Neural crest cell (in vitro differentiated cells): ENCODE measurements around the gene ATP11A. TPM values are rescaled to one million over a fixed set of nuclear protein-coding genes. Genes with fewer than 3 reads are reported as not detected.
"Not testable (repeated sequence)": the region's sequence is repeated elsewhere in the genome, so short reads cannot be mapped to it uniquely, and the experiment has no call there.

ENCODE experiments used
- DNase-seq: peaks from one replicate; pipeline ENCODE4 v3.0.0; 2021; ENCODE audit warnings: low read depth, mixed read lengths, low spot score
- H3K27ac Mint-ChIP-seq: one replicate; pipeline ENCODE4 v1.8.0; 2021; ENCODE audit warnings: mild to moderate bottlenecking, mixed read lengths; ENCODE audit not compliant: unreplicated experiment
- H3K27me3 Mint-ChIP-seq: 2 replicates; pipeline ENCODE4 v1.8.0; 2021; ENCODE audit warnings: low read depth, mild to moderate bottlenecking, mixed read lengths
- H3K36me3 Mint-ChIP-seq: 2 replicates; pipeline ENCODE4 v1.8.0; 2021; ENCODE audit warnings: low read depth, mild to moderate bottlenecking, mixed read lengths
- H3K4me1 Mint-ChIP-seq: 2 replicates; pipeline ENCODE4 v1.8.0; 2021; ENCODE audit warnings: mixed read lengths
- H3K4me3 Mint-ChIP-seq: one replicate; pipeline ENCODE4 v1.8.0; 2021; ENCODE audit warnings: mild to moderate bottlenecking, mixed read lengths
- H3K9me3 Mint-ChIP-seq: 2 replicates; pipeline ENCODE4 v1.8.0; 2021; ENCODE audit warnings: mixed read lengths
- total RNA-seq: library from RNA; stranded (reverse); gene quantifications from 2 replicates; pipeline ENCODE4 v1.2.1, GENCODE V29; 2021
- TF ChIP-seq, protein P1 (sequence below): fragments of 200-600 bp; sonication (generic); conservative IDR thresholded peaks from 2 replicates; pipeline ENCODE4 v1.5.0; 2021; ENCODE audit warnings: antibody characterized with exemption, mild to moderate bottlenecking

Gene ATP11A
- total RNA-seq, 1 donor from 2014 or later = 97.4 TPM

DNA sequence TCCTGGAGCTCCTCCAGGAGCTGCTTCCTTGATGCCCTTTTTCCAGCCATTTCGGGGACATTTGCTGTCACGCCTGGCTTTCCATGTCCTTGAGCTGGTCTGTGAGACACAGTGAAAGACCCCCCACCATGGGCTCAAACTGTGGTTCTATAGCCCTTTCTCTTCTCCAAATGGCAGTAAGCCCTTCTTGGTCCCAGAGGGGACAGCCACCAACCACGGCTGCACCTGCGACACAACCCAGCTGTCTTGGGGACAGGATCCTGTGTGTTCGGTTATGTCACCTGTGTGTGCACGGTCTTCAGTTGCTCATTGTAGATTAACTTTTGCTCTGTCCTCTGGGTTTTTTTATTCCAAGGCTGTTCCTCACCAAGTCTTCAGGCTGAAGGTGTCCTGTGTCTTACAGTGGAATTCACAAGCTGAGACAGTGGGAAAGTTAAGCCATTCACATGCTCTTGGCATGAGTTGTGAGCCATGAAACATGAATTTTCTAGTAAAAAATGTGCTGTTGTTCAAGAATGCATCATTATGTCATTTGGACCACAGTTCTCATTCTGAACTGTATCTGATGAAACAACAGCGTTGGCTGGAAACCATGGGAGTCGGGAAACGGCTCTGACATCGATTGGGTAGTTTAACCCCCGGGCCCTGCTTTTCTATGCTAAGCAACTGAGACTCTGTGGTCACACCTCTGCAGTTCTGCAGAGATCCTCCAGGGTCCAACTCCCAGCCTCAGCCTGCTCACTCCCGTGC, 149.7 kb downstream of the ATP11A start:
- peaks cover 20% of the 10 kb centered on the region for H3K36me3 Mint-ChIP-seq
- DNase-seq = no peak
- no peak overlapping the region for H3K4me3 Mint-ChIP-seq
- TF ChIP-seq, protein P1, sequence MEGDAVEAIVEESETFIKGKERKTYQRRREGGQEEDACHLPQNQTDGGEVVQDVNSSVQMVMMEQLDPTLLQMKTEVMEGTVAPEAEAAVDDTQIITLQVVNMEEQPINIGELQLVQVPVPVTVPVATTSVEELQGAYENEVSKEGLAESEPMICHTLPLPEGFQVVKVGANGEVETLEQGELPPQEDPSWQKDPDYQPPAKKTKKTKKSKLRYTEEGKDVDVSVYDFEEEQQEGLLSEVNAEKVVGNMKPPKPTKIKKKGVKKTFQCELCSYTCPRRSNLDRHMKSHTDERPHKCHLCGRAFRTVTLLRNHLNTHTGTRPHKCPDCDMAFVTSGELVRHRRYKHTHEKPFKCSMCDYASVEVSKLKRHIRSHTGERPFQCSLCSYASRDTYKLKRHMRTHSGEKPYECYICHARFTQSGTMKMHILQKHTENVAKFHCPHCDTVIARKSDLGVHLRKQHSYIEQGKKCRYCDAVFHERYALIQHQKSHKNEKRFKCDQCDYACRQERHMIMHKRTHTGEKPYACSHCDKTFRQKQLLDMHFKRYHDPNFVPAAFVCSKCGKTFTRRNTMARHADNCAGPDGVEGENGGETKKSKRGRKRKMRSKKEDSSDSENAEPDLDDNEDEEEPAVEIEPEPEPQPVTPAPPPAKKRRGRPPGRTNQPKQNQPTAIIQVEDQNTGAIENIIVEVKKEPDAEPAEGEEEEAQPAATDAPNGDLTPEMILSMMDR = no peak
- no peaks in the 10 kb centered on the region for H3K9me3 Mint-ChIP-seq
- no peaks in the 10 kb centered on the region for H3K4me1 Mint-ChIP-seq
- no peaks in the 10 kb centered on the region for H3K27me3 Mint-ChIP-seq
- no peak overlapping the region for H3K27ac Mint-ChIP-seq

DNA sequence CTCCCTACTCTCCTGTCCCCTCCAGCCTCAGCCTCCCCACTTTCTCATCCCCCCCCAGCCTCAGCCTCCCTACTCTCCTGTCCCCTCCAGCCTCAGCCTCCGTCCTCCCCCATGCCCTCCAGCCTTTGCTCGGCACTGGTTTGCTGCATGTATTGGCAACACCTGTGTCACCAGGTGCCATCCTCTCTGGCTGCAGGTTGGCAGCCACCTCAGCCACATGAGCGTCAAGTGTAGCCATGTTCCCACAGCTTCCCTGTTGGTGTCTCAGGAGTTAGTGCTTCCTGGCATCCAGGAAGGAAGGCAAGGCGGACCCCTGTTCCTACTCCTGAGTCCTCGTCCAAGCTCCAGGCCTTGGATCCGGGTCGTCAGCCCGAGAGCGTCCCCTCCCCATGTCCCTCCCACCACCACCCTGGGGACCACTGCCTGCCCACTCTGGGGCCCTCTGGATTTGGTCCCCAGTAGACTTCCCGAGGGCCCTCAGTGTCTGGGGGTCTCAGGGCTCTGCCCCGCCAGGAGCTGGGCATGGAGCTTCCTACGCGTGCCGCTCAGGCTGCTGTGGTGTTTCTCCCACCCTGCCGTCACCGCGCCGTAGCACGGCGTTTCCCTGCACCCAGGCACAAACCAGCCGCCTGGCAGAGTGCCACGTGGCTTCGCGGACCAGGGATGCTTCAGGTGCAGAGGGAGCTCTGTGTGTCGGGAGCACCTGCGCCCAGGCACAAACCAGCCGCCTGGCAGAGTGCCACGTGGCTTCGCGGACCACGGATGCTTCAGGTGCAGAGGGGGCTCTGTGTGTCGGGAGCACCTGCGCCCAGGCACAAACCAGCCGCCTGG, 150.8 kb downstream of the ATP11A start:
- H3K9me3 Mint-ChIP-seq = no peaks in the 10 kb centered on the region
- TF ChIP-seq, protein P1 = no peak
- no peak for DNase-seq
- H3K36me3 Mint-ChIP-seq = peaks cover 20% of the 10 kb centered on the region
- H3K27me3 Mint-ChIP-seq = no peaks in the 10 kb centered on the region
- H3K27ac Mint-ChIP-seq = no peak overlapping the region
- H3K4me1 Mint-ChIP-seq = no peaks in the 10 kb centered on the region
- H3K4me3 Mint-ChIP-seq = no peak overlapping the region

DNA sequence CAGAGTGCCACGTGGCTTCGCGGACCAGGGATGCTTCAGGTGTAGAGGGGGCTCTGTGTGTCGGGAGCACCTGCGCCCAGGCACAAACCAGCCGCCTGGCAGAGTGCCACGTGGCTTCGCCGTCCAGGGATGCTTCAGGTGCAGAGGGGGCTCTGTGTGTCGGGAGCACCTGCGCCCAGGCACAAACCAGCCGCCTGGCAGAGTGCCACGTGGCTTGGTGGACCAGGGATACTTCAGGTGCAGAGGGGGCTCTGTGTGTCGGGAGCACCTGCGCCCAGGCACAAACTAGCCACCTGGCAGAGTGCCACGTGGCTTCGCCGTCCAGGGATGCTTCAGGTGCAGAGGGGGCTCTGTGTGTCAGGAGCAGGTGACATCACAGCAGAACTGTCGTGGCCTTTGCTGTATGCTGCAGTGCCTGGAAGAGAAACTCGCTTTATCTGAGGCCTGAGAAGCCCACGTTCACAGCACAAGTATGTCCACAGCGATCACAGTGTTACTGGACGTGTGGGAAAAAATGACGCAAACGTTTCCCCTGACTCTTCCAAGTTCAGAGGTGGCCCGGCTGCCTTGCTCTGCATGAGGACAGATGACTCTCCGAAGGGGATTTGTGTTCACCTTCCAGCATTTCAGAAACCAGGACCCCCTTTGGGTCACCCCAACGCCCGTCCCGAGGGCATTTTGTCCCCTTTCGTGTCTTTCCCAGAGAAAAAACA, 151.6 kb downstream of the ATP11A start:
- H3K4me3 Mint-ChIP-seq, H3K4me1 Mint-ChIP-seq, DNase-seq, H3K27ac Mint-ChIP-seq, H3K27me3 Mint-ChIP-seq, H3K9me3 Mint-ChIP-seq: not testable (repeated sequence)
- H3K36me3 Mint-ChIP-seq = peaks cover 27% of the 10 kb centered on the region

- Mint-ChIP-seq H3K27ac (peak overlapping the region; percentile 63), H3K36me3 (peaks cover 27% of the 10 kb centered on the region), H3K9me3 (no peaks in the 10 kb centered on the region), H3K4me1 (no peaks in the 10 kb centered on the region), H3K4me3 (no peak overlapping the region), H3K27me3 (no peaks in the 10 kb centered on the region)
- TF ChIP-seq, protein P1 = no peak
- DNase-seq = no peak
Observed at GRCh38 chr13:112842343-112842856, 152.6 kb downstream of the ATP11A start.

GRCh38 chr13:112842931-112843391, 153.1 kb downstream of the ATP11A start:
- peaks cover 2% of the 10 kb centered on the region for H3K9me3 Mint-ChIP-seq
- no peaks in the 10 kb centered on the region for H3K4me1 Mint-ChIP-seq
- no peak overlapping the region for H3K27ac Mint-ChIP-seq
- H3K4me3 Mint-ChIP-seq = no peak overlapping the region
- no peak for DNase-seq
- TF ChIP-seq, protein P1 = no peak
- peaks cover 31% of the 10 kb centered on the region for H3K36me3 Mint-ChIP-seq
- no peaks in the 10 kb centered on the region for H3K27me3 Mint-ChIP-seq
